Skin of body (tissue), 2 donors: ENCODE measurements around the gene TMEM192. TPM values are rescaled to one million over a fixed set of nuclear protein-coding genes. Genes with fewer than 3 reads are reported as not detected.
A peak's percentile ranks its signal among the peaks of the same experiment; 100 is the strongest.
"Not testable (repeated sequence)": the region's sequence is repeated elsewhere in the genome, so short reads cannot be mapped to it uniquely, and the experiment has no call there.

ENCODE experiments used
- DNase-seq: peaks from one replicate; lab custom pipeline; 2025; lab: John Stamatoyannopoulos, UW
- total RNA-seq: library from RNA; depleted of rRNA; stranded (reverse); fragments of >200 nt; gene quantifications from one replicate; pipeline ENCODE4 v1.2.3, GENCODE V29; 2014

The TMEM192 gene
- total RNA-seq, result 4.2 TPM

DNA sequence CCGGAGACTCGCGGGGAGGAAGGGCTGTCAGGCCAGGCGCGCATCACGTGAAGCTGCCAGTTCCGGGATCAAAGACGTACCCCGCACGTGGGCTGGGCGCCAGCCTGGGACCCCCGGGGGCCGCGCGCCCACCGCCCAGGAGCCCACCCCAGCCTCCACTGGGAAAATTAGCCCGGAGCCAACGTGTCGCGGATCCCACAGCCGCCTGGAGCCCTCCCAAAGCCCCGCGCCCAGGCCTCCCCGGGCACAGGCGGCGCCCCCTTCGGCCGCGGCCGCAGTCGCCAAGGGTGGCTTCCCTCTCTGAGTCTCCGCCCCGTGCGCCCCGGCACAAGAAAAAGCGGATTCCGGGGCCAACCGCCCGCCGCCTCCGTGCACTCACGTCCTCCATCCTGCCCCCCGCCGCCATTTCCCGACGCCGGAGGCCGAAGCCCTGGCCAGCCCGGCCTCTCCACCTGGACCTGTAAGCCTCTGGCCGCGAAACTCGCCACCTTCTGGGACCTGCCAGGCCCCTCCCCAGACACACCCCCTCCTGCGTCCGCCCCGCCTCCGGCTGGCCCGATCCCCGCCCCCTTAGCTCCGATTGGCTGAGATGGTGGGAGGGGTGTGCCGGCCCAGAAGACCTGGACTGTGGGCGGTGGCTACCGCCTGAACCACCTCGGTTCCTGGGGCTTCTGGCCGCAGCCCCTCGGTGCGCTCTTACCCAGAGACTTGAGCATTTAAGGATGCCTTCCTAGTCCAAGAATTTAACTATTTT, at the start of gene TMEM192:
Gene TMEM192, minus strand, starts transcription at position 493 of the 754 bp plus-strand sequence. Its CDS starts 87 bp downstream, at position 406.
- DNase-seq, result peak; percentile 95

DNA sequence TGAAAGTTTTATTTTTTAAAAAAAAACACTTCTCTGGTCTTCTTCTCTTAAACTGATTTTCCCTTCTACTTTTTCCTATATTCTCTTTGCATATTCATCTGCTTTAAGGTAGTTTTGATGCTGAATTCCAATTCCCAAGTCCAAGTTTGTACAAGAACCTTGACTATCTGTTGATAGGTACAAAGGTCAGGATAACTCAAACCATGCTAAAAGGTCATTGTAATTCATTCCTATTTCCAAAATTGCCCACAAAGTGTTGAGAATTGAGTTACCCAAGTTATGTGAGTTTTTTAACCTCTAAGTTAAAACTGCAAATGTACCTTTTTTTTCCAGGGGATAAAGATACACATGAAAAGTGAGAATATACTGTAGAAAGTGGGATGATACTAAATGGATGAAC, 46.1 kb upstream of the TMEM192 start:
- DNase-seq, result no peak

DNA sequence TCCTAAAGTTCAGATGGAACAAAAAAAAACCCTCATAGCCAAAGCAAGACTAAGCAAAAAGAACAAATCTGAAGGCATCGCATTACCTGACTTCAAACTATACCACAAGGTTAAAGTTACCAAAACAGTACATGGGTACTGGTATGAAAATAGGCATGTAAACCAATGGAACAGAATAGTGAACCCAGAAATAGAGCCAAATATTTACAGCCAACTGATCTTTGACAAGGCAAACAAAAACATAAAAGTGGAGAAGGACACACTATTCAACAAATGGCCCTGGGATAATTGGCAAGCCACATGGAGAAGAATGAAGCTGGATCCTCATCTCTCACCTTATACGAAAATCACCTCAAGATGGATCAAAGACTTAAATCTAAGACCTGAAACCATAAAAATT, 44.2 kb upstream of the TMEM192 start:
- DNase-seq, result no peak

DNA sequence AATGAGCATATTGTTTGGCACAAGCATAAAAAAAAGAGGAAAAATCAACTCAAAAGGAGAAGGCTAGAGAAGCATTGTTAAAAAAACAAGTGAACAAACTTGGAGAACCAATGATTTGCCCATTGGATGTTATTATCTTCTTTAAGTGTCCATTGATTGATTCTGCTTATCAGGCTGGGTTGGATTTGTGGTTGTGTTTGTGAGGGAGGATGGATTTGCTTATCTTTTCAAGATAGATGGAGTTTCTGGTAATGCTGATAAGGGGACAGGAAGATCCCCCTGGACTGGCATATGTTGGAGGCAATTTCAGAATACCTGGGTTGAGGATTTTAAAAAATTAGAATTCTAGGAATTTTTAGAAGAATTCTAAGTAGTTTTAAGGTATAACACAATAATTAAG, 41.8 kb upstream of the TMEM192 start:
- no peak for DNase-seq

DNA sequence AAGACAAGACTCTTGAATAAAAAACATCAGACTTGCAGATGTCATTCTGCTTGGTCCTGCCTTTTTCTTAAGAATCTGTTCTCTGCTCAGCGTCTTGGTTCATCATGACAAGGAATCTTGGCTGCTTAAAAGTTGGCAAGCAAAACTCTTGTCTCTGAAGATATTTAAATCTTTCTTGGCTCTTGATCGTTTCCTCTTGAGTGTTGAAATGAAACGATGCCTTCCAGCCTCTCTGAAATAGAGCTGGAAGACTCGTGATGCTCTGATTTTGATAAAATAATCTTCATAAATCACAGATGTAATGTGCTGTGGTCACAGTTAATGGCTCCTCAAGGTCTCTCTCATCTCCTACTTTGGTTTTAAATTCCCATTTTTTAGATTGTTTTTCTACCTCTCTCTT, 39.9 kb upstream of the TMEM192 start:
- DNase-seq, result peak; percentile 94

DNA sequence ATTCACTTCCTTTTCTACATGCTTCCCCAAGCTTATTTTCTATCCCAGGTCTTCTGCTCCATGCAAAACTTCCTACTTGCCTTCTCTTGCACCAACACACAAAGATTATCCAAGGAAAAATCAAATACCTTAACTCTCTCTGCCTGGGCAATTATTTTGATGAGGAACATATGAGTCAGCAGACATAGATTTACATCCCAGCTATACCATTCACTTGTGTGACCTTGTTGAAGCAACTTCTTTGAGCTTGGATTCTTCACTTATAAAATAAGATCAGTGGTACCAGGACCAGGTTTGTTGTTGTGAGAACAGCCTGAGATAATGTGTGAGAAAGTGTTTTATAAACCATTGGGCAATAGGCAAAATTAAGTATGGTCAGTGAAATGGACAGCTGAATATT, 39.1 kb upstream of the TMEM192 start:
- no peak for DNase-seq

DNA sequence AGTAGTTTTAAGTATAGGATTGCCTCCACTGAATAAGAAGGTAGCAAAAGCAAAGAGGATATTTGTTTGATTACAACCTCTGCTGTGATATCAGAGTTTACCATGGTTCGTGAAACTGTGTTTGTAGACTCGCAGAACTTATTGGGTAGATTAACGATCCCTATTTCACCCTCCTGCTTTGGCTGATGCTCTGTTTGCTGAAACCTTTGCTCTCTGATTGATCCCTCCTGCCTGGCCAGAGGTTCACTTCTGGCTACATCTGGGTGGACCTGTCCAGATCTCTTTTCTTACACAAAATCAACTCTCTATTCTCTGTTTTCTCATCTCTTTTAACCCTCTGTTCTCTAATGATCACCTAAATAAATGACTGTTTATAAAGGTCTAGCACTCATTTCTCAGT, 37.9 kb upstream of the TMEM192 start:
- no peak for DNase-seq

DNA sequence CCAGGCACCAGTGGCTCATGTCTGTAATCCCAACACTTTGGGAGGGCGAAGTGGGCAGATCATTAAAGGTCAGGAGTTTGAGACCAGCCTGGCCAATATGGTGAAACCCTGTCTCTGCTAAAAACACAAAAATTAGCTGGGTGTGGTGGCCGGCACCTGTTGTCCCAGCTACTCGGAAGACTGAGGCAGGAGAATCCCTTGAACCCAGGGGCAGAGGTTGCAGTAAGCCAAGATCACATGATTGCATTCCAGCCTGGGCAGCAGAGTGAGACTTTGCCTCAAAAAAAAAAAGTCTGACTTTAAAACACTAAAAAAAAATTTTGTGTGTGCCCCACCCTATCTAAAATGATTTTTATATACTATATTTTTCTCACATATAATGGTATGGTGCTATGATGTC, 26.2 kb upstream of the TMEM192 start:
- DNase-seq, result no peak

DNA sequence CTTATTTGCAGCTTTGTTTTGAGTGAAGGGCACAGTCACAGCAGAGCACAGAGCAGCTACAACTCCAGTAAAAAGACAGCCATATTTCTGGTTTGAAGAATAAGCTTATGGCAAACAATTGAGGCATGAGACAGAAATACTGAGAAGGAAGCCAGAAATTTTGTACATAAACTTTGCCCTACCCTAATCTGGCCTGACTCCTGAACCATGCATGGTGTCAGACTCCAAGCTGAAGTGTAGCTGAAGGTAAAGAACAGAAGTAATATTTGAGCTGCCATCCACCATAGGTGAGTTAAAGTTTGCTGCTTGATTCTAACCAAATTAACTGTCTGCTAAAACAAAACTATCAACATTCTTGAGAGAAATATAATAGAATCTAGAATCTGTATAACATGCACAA, 24.5 kb upstream of the TMEM192 start:
- DNase-seq, result no peak

DNA sequence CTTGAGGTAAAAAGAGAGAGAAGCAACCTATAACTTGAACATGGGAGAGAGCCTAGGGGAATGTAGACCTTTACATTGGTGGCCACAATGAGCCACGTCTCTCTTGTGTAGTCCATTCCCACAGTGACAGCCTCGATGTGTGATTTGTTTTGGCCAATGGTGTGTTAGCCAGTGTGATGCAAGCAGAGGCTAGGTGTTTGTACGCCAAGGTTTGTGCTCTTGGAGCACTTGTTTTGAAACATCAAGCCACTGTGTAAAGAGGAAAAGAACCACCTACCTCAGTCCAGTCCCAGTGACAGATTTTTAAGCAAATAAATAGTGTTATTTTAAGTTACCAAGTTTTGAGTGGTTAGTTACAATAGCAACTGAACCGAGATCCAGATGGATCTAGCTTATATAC, 23.9 kb upstream of the TMEM192 start:
- no peak for DNase-seq

DNA sequence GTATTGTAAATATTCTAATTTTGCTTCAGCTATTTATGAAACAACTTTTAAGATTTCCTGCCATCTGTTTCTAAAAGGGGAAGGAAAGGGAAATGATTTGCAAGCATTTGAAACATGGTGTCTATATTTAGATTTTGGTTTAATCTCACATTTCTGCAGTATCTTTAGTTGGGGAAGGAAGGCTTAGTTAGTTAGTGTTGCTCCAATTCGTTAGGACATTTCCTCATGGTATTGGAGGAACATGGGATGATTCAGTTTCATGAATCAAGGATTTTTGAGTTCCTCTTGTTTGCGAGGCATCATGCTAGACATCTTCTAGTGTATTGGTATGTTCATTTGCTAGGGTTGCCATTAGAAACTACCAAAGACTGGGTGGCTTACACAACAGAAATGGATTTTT, 20.5 kb upstream of the TMEM192 start:
- DNase-seq, result no peak

DNA sequence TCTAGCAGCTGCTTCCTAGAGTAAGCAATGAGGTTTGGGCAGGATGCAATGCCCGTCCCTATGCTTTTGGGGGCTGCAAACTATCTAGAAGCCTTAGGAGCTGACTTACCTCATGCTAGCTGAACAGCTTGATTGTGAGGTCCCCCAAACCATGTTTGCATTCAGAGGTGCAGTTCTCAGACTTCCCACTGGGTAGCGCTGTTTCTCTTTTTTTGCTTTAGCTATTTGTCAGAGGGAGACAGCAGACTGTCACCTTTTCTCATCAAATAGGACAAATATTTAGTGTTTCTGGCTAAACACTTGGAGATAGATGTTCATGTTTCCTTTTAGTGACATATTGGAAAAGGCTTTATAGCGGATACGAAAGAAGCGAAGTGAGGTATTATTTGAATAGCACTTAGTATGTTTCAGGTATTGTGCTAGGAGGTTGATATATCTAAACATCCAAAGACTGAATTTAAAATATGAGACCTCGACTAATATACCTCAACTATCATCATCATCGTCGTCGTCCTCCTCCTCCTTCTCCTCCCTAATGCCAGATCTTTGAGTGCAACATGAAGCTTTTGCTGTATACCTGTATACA, 18.7 kb upstream of the TMEM192 start:
- DNase-seq, result peak; percentile 57

DNA sequence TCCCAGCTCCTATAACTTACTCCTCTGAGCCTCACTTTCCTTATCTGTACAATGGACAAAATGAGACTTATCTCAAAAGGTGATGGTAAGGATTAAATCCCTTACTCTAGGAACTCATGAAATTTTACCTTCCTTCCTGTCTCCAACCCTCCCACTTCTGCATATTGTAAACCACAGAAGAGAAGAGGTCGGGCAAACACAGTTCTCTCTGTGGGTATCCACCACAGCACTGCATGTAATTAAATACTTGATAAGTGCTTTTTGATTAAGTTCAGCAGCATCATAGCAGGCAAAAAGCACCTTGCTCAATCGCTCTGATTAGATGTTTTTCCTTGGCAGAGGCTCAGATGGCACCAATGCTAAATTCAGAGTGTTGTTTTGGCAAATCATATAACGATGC, 17.3 kb upstream of the TMEM192 start:
- no peak for DNase-seq

DNA sequence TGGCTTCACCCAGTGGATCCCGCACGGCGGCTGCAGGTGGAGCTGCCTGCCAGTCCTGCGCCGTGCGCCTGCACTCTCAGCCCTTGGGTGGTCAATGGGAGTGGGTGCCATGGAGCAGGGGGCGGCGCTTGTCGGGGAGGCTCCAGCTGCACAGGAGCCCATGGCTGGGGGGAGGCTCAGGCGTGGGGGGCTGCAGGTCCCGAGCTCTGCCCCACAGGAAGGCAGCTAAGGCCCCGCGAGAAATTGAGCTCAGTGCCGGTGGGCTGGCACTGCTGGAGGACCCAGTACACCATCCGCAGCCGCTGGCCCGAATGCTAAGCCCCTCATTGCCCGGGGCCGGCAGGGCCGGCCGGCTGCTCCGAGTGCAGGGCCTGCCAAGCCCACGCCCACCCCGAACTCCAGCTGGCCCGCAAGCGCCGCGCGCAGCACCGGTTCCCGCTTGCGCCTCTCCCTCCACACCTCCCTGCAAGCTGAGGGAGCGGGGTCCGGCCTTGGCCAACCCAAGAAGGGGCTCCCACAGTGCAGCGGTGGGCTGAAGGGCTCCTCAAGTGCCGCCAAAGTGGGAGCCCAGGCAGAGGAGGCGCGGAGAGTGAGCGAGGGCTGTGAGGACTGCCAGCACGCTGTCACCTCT, 13.3 kb upstream of the TMEM192 start:
- DNase-seq, result not testable (repeated sequence)

DNA sequence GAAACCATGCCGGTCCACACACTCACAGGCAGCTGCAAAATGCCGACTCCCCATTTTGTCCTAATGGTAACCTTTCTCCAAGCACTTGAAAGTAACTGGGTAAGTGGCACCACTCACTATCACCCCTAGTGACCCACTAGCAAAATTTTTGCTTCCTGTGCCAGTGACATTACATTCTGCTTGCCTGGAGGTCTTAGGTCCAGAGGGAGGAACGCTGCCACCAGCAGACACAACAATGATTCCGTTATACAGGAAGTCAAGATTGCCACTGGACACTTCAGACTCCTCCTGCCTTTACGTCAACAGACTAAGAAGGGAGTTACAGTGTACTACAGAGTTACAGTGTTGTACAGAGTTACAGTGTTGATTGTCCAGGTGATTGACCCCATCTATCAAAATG, 11.8 kb upstream of the TMEM192 start:
- no peak for DNase-seq

DNA sequence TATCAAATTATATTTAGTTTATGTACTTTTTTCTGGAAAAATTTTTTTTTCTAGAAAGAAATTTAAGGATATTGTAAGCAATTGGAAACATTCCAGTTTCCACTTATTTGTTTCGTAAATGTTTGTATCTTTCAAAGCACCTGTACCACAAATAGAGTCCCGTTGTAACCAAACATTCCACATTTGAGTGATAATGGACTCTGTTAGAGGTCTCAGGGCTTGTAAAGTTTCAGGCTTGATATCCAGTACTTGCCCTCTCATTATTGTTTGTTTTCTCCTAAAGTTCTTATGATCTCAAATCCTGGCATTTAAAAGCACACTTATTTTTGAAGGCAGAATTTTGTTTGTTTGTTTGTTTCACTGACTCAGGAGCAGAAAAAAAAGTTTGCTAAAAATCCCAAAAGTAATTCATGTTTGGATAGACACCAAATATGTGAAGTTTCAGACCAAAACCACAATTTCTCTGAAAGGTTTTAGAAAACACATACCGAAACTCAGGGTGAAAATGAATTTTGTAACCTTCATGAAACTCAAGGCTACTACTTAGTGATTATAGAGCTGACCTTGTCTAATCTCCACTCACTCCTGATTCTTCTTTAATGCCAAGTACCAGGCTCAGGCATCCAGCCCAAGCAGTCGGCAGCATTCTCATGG, 5.7 kb upstream of the TMEM192 start:
- no peak for DNase-seq

DNA sequence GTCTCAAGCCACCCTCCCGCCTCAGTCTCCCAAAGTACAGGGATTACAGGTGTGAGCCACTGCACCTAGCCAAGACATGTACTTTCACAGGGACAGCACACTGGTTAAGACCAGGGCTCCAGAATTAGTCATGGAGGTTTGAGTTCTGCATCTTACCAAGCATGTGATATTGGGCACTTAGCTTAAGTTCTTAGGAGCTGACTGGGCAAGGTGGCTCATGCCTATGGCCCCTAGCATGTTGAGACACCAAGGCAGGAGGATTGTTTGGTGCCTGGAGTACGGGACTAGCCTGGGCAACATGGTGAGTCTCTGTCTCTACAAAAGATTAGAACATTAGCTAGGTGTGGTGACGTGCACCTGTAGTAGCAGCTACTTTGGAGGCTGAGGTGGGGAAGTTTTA, 2.6 kb upstream of the TMEM192 start:
- DNase-seq, result no peak

DNA sequence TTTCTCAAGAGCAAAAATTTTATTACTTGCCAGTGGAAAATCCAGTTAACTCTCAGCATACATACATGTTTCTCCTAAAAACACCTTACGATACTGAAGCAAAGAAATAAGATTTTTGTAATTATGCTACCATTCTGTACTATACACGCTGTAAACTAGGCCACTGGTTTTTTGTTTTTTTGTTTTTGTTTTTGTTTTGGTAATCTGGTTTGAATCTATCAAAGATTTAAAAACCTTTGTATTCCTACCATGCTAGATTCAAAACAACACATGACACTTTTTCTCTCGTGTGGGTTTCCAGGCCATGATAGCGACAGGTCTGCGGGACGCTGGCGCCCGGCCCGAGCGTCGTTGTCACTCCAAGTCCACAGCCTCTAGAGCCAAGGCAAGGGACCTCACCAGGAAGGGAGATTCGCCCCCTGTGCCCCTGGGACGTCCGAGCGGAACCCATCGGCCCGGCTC, 723 bp downstream of the TMEM192 start:
- no peak for DNase-seq

DNA sequence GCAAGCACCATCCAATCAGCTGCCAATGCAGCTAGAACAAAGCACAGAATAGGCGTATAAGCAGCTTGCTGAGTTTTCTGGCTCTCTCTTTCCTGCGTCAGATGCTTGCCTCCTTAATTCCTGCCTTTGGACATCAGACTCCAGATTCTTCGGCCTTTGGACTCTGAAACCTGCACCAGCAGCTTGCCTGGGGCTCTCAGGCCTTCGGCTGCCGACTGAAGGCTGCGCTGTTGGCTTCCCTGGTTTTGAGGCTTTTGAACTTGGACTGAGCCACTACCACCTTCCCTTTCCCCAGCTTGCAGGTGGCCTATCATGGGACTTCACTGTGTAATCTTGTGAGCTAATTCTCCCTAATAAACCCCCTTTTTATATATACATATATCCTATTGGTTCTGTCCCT, 6.1 kb downstream of the TMEM192 start:
- DNase-seq, result no peak

DNA sequence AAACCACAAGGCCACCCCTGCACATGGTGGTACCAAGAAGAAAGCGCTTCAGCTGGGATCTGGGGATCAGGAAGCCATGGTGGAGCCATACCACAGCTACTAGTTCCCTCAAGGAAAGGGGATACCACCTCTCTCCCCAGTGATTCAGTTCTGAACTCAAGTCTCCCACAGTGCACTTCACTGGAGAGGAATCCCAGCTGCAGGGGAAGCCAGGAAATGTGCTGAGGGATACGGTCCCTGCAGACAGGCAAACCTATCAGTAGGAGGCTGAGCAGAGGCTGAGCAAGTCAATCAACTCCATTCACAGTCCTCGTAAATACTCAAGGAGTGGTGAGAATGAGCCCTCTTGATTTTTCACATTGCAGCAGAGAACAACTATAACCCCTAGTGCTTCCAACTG, 11.0 kb downstream of the TMEM192 start:
- DNase-seq, result no peak

DNA sequence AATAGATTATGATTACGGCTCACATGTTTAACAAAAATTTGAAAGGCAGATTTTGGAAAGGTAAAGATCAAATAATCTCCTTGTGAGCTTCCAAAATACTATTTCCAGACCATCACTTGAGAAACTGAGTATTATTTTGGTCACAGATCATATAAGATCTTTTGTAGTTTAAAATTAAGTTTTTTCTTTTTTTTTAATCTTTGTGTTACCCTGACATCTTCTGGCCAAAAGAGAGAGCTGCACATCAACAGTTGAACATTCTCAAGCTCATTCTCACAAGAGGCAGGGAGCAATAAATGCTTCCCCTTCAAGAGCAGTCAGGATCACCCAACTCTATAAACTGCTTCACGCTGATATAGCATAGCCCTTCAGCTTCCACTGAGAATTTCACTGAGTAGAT, 15.9 kb downstream of the TMEM192 start:
- DNase-seq, result peak; percentile 26

DNA sequence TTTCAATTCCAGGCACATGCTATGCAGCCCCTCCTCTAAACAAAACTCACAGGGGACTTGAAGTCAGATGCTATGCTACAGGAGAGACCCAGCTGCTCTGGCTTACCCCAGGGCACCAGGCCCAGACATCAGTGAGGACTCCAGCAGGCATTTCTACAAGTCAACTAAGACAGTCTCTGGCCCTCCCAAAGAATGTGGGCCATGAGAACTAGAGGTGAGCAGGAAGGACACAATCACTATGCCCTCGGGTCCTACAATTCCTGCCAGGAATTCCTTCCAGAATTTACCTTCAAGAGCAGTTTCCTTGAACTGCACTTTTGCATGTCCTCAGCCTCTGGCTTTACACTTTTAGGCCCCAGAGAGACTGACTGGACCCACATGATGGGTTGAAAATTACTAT, 17.4 kb downstream of the TMEM192 start:
- no peak for DNase-seq
